Kidney capillary endothelial cell (primary cell): ENCODE measurements around the gene IZUMO2.

ENCODE experiments used
- DNase-seq: peaks from one replicate; pipeline ENCODE4 v3.0.0-alpha.2; 2018; ENCODE audit warnings: low spot score

The IZUMO2 gene

DNA sequence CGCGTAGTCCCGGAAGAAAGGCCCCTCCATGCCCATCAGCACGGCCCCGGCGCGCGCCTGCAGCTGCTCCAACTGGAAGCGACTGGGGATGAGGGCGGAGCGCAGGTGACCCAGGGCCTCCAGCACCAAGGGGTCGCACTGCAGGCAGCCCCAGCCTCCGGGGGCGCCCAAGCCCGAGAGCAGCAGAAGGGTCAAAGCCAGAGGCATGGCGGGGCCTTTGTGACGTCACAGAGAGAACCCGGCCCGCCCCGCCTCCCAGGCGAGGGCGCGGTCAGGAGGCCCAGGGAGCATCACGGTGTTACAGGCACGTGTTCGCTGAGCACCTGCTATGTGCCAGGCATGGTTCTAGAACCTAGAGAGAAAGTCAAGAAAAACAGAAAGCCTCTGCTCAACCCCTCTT lies at the start of gene IZUMO2:
IZUMO2 (minus strand) TSS at position 294 of the 400 bp plus-strand sequence; CDS start at position 207, 87 bp downstream.
- DNase-seq: no peak

- DNase-seq: no peak
Observed at GRCh38 chr19:50210425-50210824, 47.3 kb upstream of the IZUMO2 start.

DNA sequence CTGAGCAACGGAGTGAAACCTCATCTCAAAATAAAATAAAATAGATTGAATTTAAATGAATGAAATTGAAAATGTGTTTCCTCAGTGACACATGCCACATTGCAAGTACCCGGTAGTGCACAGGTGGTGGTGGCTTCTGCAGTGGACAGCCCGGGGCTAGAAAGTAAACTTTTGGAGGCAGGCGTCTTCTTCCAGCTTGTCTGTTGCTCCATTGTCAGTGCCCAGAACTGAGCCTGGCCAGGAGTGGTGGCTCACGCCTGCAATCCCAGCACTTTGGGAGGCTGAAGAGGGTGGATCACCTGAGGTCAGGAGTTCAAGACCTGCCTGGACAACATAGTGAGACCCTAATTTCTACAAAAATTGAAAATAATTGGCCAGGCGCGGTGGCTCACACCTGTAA lies 46.0 kb upstream of the IZUMO2 start:
- DNase-seq: no peak

- DNase-seq: no peak
Observed at GRCh38 chr19:50207730-50208129, 44.6 kb upstream of the IZUMO2 start.

- no peak for DNase-seq
Observed at GRCh38 chr19:50206191-50206590, 43.1 kb upstream of the IZUMO2 start.

DNA sequence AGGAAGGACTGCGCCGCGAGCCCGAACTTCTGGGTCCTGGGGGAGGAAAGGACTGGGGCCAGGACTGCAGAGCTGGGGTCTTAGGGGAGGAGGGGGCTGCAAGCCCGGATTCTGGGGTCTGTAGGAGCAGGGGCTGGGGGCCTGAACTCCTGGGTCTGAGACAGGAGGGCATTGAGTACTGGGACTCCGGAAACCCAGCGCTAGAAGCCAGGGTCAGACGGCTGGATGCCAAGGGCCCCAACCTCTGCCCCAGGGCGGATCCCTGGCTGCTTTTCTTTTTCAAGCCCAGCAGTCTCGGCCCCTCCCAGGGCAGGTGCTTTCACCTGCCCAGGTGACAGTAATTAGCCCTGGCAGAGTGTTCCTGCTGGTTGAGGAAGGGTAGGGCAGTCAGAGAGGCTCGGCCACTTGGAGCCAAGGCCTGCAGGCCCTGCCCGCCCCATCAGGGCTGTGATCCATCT lies 42.6 kb upstream of the IZUMO2 start:
- DNase-seq: no peak

DNA sequence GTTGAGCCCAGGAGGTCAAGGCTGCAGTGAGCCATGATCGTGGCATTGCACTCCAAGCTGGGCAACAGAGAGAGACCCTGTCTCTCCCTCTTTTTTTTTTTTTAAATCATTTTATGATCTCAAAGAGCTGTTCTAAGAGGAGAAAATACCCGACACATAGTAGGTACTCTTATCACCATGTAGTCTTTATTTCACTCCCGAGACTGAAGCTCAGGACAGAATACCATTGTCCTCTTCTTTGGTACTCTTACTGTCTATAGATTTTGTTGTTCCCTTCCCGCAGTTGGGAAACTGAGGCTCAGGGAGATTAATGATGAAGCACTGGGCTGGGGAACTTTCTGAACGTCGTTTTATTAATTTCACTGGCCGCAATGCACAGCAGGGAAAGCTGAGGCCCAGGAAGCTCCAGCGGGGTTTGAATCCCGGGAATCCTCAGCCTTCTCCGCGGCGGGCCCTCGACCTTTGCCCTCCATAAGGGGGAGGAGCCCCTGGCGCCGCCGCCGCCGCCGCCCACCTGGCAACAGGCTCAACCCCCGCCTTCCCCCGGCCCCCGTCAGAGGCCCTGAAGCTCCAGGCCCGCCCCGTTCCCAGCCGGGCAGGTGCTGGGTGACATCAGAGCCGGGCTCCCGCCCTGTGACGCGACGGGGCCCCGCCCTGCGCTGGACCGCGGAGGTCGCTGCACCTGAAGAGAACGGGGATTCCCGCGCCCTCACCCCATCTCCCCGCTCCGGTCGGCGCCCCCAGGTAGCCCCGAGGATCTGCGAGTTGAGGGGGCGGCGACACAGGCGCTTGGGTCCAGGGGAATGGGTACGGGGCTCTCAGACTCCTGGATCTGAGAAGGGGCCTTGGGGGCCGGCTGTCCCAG lies 42.0 kb upstream of the IZUMO2 start:
- no peak for DNase-seq

GRCh38 chr19:50204081-50204428 lies 41.0 kb upstream of the IZUMO2 start:
- no peak for DNase-seq

GRCh38 chr19:50203281-50204080 lies 40.4 kb upstream of the IZUMO2 start, which contains the start of gene MYH14:
Gene MYH14 (plus strand): TSS chr19:50203622. CDS start chr19:50210366, 6,744 bp downstream.
- DNase-seq: peak; percentile 13

DNA sequence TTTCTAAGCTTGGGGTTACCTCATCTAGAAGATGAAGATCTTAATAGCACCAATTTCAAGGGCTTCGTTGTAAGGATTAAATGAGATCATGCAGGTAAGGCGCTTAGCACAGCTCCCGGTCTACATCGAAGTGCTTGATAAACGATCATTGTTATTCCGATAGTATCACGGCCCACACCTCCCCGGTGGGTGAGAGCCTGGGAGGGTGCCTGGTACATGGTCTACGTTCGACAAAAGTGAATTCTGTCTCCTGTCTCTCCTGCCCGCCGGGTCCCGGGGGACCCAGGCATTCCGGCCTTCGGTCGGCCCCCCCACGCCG lies 39.8 kb upstream of the IZUMO2 start:
- DNase-seq: no peak

DNA sequence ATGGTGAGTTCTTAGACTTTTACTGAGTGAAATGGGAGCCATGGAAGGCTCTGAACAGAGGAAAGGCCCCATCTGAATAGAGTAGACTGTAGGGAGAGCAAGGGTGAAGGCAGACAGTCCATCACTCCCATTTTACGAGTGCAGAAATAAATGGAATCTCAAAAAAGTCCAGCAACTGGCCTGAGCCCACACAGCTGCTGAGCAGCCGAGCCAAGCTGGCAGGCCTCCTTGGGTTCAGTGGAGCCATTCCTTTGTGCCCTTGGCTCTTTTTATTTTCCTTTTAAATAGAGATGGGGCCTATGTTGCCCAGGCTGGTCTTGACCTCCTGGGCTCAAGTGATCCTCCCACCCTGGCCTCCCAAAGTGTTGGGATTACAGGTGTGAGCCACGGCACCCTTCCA lies 39.3 kb upstream of the IZUMO2 start:
- no peak for DNase-seq

DNA sequence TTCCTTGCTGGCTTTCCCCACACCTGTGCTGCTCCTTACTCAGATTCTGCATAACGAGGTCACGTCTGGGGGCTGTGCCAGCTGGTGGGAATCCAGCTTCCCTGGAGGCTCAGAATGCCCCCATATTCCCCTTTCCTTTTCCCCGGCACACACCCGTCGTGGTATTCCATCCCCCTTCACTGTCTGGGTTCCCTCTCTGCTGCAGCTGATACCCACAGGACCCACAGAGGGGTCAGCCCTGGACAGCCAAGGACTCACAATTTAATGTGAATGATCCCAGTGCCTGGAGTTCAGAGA lies 36.1 kb upstream of the IZUMO2 start:
- DNase-seq: no peak

- DNase-seq: no peak
Observed at GRCh38 chr19:50198431-50199258, 35.6 kb upstream of the IZUMO2 start.

DNA sequence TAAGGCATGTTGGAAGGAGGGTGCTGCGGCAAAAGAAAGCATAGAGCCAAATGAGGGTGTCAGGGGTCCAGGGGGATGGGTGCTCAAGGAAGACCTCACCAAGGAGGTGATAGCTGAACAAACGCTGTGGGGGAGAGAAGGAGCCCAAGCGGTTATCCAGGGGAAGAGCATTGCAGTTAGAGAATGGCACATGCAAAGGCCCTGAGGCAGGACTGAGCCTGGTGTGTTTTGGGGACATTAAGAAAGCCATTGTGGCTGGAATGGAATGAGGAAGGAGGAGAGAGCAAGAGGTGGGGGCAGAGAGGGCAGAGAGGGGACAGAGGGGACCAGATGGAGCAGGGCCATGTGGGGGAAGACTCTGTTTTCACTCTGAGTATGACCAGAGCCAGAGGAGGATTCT lies 34.3 kb upstream of the IZUMO2 start:
- DNase-seq: no peak

- DNase-seq: no peak
Observed at GRCh38 chr19:50196322-50196932, 33.3 kb upstream of the IZUMO2 start.

- DNase-seq: no peak
Observed at GRCh38 chr19:50195224-50195623, 32.1 kb upstream of the IZUMO2 start.

GRCh38 chr19:50192463-50193211 lies 29.6 kb upstream of the IZUMO2 start:
- no peak for DNase-seq

GRCh38 chr19:50191216-50191615 lies 28.1 kb upstream of the IZUMO2 start:
- DNase-seq: no peak

GRCh38 chr19:50190439-50190891 lies 27.4 kb upstream of the IZUMO2 start:
- DNase-seq: no peak

DNA sequence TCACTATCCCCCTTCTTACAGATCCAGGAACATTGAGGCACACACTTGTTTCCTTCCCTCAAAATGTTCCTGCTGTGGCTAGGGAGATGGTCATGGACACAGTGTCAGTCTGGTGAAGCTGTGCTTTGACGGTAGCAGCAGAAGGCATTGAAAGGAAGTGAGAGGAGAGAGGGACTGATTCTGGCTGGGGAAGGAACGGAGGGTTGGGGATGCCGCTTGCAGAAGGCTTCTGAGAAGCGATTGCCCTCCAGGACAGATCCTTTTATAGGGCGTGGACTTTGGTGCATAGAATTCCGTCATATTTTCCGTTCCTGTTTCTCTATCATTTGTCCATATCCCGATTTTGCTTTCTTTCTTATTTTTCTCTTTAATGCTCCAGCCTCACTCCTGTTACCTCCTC lies 26.2 kb upstream of the IZUMO2 start:
- no peak for DNase-seq

GRCh38 chr19:50187937-50188336 lies 24.9 kb upstream of the IZUMO2 start:
- DNase-seq: no peak
